ENCODE measurements around the gene PITPNB. TPM values are rescaled to one million over a fixed set of nuclear protein-coding genes. Genes with fewer than 3 reads are reported as not detected.

Gene PITPNB
- total RNA-seq, 1 experiment from 2014 or later, result 82.6 TPM

DNA sequence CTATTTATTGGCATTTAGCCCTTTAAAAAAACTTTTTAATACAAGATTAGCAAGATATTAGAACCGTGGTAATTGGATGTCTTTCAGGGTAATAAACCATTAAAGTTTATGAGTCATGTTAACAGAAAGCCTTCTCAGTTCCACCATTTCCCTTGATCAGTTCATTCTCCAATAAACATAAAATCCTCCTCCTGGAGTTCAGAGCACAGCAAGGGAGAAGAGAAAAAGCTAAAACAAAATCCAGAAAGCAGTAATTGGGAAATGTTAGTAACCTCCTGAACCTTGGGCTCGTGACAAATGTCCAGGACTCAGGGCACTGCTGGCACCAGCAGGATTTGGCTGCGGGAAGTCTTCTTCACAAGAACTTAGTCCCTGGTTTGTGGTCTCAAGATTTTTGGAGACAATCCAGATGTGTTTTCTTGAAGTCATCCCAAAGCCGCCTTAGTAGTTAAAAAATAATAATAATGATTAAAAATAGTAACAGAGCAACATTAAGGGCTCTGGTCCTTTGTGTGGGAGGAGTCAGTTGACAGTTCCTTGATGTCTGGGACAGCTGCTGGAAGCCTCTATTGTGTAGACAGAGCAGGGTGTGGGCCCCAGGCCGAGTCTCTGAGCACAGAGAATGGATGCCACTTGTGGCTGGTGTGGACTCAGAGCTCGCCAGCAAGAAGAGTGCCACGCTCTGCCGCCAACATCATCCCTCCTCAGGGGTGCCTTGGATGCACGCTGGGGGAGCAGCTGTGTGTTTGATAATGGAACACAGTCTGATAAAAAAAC is 43.4 kb upstream of the PITPNB start:
- intact Hi-C loops (cut with micrococcal nuclease), result no loop called here
- RAD21 ChIA-PET (ENCODE audit: low non-redundant PET in 1 of 2, low total read pairs in 2 of 2, uncharacterized antibody in 2 of 2, unreplicated experiment in 2 of 2), result no interaction called here

More for the DNA sequence above, 43.4 kb upstream of the PITPNB start:
- ATAC-seq, result peak; percentile 85
- ChIA-PET POLR2A (no interaction called here), CTCF (no interaction called here)
- no peak overlapping the region for H3K4me3 ChIP-seq (replicated peaks in 1 of 2; ENCODE audit: low read depth in 1 of 2, low read length in 2 of 2)
- H3K4me1 ChIP-seq (ENCODE audit: control insufficient read depth in 1 of 2, insufficient read depth in 2 of 2, low read length in 2 of 2), result peaks cover 20 to 34% of the 10 kb centered on the region in 2 experiments
- peak overlapping the region; percentile 42 for H3K27ac ChIP-seq (ENCODE audit: low read depth, low read length)
- no peak for TF ChIP-seq EGR1 (IDR thresholded peaks at IDR 0.05; ENCODE audit: low read depth)
- no peak for TF ChIP-seq RAD21 (IDR thresholded peaks at IDR 0.05; ENCODE audit: low read depth)
- TF ChIP-seq ZFX (IDR thresholded peaks at IDR 0.05), result no peak
- no peak for TF ChIP-seq YY1 (IDR thresholded peaks at IDR 0.05; ENCODE audit: extremely low read depth, insufficient replicate concordance, low read depth, low read length)
- no peak for TF ChIP-seq SIN3A (IDR thresholded peaks at IDR 0.05; ENCODE audit: low read depth)
- TF ChIP-seq, protein P1, sequence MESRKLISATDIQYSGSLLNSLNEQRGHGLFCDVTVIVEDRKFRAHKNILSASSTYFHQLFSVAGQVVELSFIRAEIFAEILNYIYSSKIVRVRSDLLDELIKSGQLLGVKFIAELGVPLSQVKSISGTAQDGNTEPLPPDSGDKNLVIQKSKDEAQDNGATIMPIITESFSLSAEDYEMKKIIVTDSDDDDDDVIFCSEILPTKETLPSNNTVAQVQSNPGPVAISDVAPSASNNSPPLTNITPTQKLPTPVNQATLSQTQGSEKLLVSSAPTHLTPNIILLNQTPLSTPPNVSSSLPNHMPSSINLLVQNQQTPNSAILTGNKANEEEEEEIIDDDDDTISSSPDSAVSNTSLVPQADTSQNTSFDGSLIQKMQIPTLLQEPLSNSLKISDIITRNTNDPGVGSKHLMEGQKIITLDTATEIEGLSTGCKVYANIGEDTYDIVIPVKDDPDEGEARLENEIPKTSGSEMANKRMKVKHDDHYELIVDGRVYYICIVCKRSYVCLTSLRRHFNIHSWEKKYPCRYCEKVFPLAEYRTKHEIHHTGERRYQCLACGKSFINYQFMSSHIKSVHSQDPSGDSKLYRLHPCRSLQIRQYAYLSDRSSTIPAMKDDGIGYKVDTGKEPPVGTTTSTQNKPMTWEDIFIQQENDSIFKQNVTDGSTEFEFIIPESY (IDR thresholded peaks at IDR 0.05; ENCODE audit: extremely low read depth, insufficient replicate concordance, low read length), result no peak
- TF ChIP-seq ELF1 (IDR thresholded peaks at IDR 0.05; ENCODE audit: borderline replicate concordance, low read depth), result no peak
- no peak for TF ChIP-seq FOSL1 (IDR thresholded peaks at IDR 0.05; ENCODE audit: low read depth)
- no peak for TF ChIP-seq JUND (IDR thresholded peaks at IDR 0.05)
- no peak for TF ChIP-seq EZH2phosphoT487 (IDR thresholded peaks at IDR 0.05; ENCODE audit: borderline replicate concordance)
- TF ChIP-seq ZNF274 (IDR thresholded peaks at IDR 0.05; ENCODE audit: low read depth, low read length), result no peak
- TF ChIP-seq, protein P2, sequence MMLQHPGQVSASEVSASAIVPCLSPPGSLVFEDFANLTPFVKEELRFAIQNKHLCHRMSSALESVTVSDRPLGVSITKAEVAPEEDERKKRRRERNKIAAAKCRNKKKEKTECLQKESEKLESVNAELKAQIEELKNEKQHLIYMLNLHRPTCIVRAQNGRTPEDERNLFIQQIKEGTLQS (IDR thresholded peaks at IDR 0.05), result no peak
- no peak for TF ChIP-seq SRF (IDR thresholded peaks at IDR 0.05; ENCODE audit: low read depth)
- no peak for TF ChIP-seq EZH2 (IDR thresholded peaks at IDR 0.05)
- TF ChIP-seq POLR2A (IDR thresholded peaks at IDR 0.05; ENCODE audit: borderline replicate concordance, extremely low read depth, insufficient read depth, insufficient read length), result no peak
- TF ChIP-seq, protein P3, sequence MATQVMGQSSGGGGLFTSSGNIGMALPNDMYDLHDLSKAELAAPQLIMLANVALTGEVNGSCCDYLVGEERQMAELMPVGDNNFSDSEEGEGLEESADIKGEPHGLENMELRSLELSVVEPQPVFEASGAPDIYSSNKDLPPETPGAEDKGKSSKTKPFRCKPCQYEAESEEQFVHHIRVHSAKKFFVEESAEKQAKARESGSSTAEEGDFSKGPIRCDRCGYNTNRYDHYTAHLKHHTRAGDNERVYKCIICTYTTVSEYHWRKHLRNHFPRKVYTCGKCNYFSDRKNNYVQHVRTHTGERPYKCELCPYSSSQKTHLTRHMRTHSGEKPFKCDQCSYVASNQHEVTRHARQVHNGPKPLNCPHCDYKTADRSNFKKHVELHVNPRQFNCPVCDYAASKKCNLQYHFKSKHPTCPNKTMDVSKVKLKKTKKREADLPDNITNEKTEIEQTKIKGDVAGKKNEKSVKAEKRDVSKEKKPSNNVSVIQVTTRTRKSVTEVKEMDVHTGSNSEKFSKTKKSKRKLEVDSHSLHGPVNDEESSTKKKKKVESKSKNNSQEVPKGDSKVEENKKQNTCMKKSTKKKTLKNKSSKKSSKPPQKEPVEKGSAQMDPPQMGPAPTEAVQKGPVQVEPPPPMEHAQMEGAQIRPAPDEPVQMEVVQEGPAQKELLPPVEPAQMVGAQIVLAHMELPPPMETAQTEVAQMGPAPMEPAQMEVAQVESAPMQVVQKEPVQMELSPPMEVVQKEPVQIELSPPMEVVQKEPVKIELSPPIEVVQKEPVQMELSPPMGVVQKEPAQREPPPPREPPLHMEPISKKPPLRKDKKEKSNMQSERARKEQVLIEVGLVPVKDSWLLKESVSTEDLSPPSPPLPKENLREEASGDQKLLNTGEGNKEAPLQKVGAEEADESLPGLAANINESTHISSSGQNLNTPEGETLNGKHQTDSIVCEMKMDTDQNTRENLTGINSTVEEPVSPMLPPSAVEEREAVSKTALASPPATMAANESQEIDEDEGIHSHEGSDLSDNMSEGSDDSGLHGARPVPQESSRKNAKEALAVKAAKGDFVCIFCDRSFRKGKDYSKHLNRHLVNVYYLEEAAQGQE (IDR thresholded peaks at IDR 0.05; ENCODE audit: low read depth), result no peak
- TF ChIP-seq, protein P4, sequence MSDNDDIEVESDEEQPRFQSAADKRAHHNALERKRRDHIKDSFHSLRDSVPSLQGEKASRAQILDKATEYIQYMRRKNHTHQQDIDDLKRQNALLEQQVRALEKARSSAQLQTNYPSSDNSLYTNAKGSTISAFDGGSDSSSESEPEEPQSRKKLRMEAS (IDR thresholded peaks at IDR 0.05), result no peak
- TF ChIP-seq TCF7L2 (IDR thresholded peaks at IDR 0.05; ENCODE audit: borderline replicate concordance, extremely low read depth, insufficient read depth, insufficient read length), result no peak
- TF ChIP-seq CEBPB (IDR thresholded peaks at IDR 0.05; ENCODE audit: low read depth), result no peak
- TF ChIP-seq POLR2AphosphoS5 (IDR thresholded peaks at IDR 0.05; ENCODE audit: low read depth, low read length), result no peak
- H3K9ac ChIP-seq (ENCODE audit: low read length), result no peak overlapping the region
- DNase-seq (ENCODE audit: low read depth, low spot score), result no peak
- no peaks in the 10 kb centered on the region for H3K27me3 ChIP-seq (ENCODE audit: insufficient read depth, low read length)
- no peak overlapping the region for H2AFZ ChIP-seq (ENCODE audit: low read depth, low read length, poor library complexity, severe bottlenecking)
- H3K4me2 ChIP-seq (ENCODE audit: low read length), result peak overlapping the region; percentile 46
- H3K79me2 ChIP-seq (ENCODE audit: insufficient read depth, low read length), result no peaks in the 10 kb centered on the region
- no peaks in the 10 kb centered on the region for H3K9me3 ChIP-seq (ENCODE audit: control insufficient read depth in 1 of 2, insufficient read depth in 1 of 2, low read depth in 1 of 2, low read length in 2 of 2)
- BruUV-seq (replicated peaks), result no TSS peak
- no peaks in the 10 kb centered on the region for H3K36me3 ChIP-seq (ENCODE audit: control insufficient read depth in 1 of 2, insufficient read depth in 2 of 2, low read length in 2 of 2)
- H4K20me1 ChIP-seq (ENCODE audit: insufficient read depth), result no peaks in the 10 kb centered on the region
- H3K9me2 ChIP-seq (ENCODE audit: insufficient read depth), result no peaks in the 10 kb centered on the region

Data from HCT116 (cell line).